Measurements from ENCODE around the gene CHST6.

Gene CHST6

GRCh38 chr16:75537776-75538175 is 42.5 kb upstream of the CHST6 start:
- Histone ChIP-seq H3K9me2 (replicated peaks; ENCODE audit: control insufficient read depth, low read length) (no peaks in the 10 kb centered on the region), H3K4me1 (ENCODE audit: control insufficient read depth, low read length) (no peaks in the 10 kb centered on the region), H3F3A (ENCODE audit: control insufficient read depth, insufficient read depth) (no peaks in the 10 kb centered on the region), H3K79me2 (ENCODE audit: control insufficient read depth, low read length) (no peaks in the 10 kb centered on the region), H3K4me2 (ENCODE audit: low read length) (no peak overlapping the region), H3K9me3 (ENCODE audit: control insufficient read depth, insufficient read depth, low read length) (no peaks in the 10 kb centered on the region), H3K4me3 (ENCODE audit: low read length) (no peak overlapping the region), H4K20me1 (ENCODE audit: control insufficient read depth, insufficient read depth, low read depth, low read length) (no peaks in the 10 kb centered on the region), H3K36me3 (ENCODE audit: control insufficient read depth, low read length) (peaks cover 12% of the 10 kb centered on the region), H3K27me3 (ENCODE audit: control insufficient read depth, low read length) (no peaks in the 10 kb centered on the region), H3K27ac (ENCODE audit: low read depth, low read length) (no peak overlapping the region)
- TF ChIP-seq, protein P1, sequence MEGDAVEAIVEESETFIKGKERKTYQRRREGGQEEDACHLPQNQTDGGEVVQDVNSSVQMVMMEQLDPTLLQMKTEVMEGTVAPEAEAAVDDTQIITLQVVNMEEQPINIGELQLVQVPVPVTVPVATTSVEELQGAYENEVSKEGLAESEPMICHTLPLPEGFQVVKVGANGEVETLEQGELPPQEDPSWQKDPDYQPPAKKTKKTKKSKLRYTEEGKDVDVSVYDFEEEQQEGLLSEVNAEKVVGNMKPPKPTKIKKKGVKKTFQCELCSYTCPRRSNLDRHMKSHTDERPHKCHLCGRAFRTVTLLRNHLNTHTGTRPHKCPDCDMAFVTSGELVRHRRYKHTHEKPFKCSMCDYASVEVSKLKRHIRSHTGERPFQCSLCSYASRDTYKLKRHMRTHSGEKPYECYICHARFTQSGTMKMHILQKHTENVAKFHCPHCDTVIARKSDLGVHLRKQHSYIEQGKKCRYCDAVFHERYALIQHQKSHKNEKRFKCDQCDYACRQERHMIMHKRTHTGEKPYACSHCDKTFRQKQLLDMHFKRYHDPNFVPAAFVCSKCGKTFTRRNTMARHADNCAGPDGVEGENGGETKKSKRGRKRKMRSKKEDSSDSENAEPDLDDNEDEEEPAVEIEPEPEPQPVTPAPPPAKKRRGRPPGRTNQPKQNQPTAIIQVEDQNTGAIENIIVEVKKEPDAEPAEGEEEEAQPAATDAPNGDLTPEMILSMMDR (IDR thresholded peaks at IDR 0.05; ENCODE audit: low read depth, low read length, poor library complexity, severe bottlenecking): no peak
- TF ChIP-seq EZH2phosphoT487 (IDR thresholded peaks at IDR 0.05; ENCODE audit: borderline replicate concordance, low read length): no peak

GRCh38 chr16:75535901-75536300 is 40.7 kb upstream of the CHST6 start, which contains the start of gene CHST5:
TSS of gene CHST5 (minus strand) at chr16:75536108. CDS start at chr16:75530384, 5,724 bp downstream.
- TF ChIP-seq, protein P1 (IDR thresholded peaks at IDR 0.05; ENCODE audit: low read depth, low read length, poor library complexity, severe bottlenecking): no peak
- no peak for TF ChIP-seq EZH2phosphoT487 (IDR thresholded peaks at IDR 0.05; ENCODE audit: borderline replicate concordance, low read length)
- Histone ChIP-seq H3K4me2 (ENCODE audit: low read length) (no peak within 1 kb of the TSS), H3K4me1 (ENCODE audit: control insufficient read depth, low read length) (no peaks in the 10 kb centered on the region), H3K9me3 (ENCODE audit: control insufficient read depth, insufficient read depth, low read length) (no peaks in the 10 kb centered on the region), H3K4me3 (ENCODE audit: low read length) (no peak within 1 kb of the TSS), H3K27ac (ENCODE audit: low read depth, low read length) (no peak within 1 kb of the TSS), H3F3A (ENCODE audit: control insufficient read depth, insufficient read depth) (no peaks in the 10 kb centered on the region), H3K27me3 (ENCODE audit: control insufficient read depth, low read length) (no peaks in the 10 kb centered on the region), H3K9me2 (replicated peaks; ENCODE audit: control insufficient read depth, low read length) (no peaks in the 10 kb centered on the region), H3K36me3 (ENCODE audit: control insufficient read depth, low read length) (peaks cover 7% of the 10 kb centered on the region), H4K20me1 (ENCODE audit: control insufficient read depth, insufficient read depth, low read depth, low read length) (no peaks in the 10 kb centered on the region), H3K79me2 (ENCODE audit: control insufficient read depth, low read length) (no peaks in the 10 kb centered on the region)

DNA sequence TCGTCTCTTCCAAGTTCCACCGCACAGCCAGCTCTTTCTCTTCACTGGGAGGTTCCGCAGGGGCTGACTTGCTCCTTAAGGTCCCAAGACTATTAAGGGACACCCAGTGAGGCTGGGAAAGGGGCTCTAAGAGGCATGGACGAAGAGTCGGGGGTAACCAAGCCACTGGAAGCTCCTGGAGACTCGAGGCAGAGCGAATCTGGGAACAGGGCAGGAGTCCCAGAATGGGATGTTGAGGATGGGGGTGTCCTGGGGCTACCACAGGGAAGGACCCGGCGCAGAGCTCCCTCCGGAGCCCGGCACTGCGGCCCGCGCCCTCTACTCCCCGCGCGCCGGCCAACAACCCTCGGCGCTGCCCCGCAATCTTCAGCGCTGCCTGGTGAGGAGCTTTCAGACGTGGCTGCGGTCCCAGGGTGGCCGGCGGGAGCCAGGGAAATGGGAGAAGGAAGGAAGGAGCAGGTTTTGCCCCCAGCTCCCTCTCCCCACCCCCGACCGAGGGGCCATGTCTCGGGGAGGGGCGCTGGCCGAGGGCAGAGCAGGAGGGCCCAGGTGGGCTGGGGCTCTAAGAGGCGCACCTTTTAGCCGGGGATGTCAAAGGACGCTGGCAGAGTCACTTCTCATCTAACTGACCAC is 40.1 kb upstream of the CHST6 start:
- Histone ChIP-seq H3K79me2 (ENCODE audit: control insufficient read depth, low read length) (no peaks in the 10 kb centered on the region), H3K4me1 (ENCODE audit: control insufficient read depth, low read length) (no peaks in the 10 kb centered on the region), H3K27me3 (ENCODE audit: control insufficient read depth, low read length) (no peaks in the 10 kb centered on the region), H3F3A (ENCODE audit: control insufficient read depth, insufficient read depth) (no peaks in the 10 kb centered on the region), H3K4me2 (ENCODE audit: low read length) (no peak overlapping the region), H3K9me3 (ENCODE audit: control insufficient read depth, insufficient read depth, low read length) (no peaks in the 10 kb centered on the region), H4K20me1 (ENCODE audit: control insufficient read depth, insufficient read depth, low read depth, low read length) (no peaks in the 10 kb centered on the region), H3K4me3 (ENCODE audit: low read length) (no peak overlapping the region), H3K36me3 (ENCODE audit: control insufficient read depth, low read length) (peaks cover 5% of the 10 kb centered on the region), H3K9me2 (replicated peaks; ENCODE audit: control insufficient read depth, low read length) (no peaks in the 10 kb centered on the region), H3K27ac (ENCODE audit: low read depth, low read length) (no peak overlapping the region)
- TF ChIP-seq, protein P1 (IDR thresholded peaks at IDR 0.05; ENCODE audit: low read depth, low read length, poor library complexity, severe bottlenecking): no peak
- TF ChIP-seq EZH2phosphoT487 (IDR thresholded peaks at IDR 0.05; ENCODE audit: borderline replicate concordance, low read length): no peak
